Liver (tissue), 3 donors: ENCODE measurements around the gene PRSS27.

Experiments
- FOXA2 ChIP-seq: IDR thresholded peaks from 2 replicates; pipeline ENCODE4 v1.6.1; 2016; ENCODE audit warnings: antibody characterized with exemption
- GABPA ChIP-seq, 2 donors: IDR thresholded peaks in 1 of 2; conservative IDR thresholded peaks in 1 of 2; 2 replicates each; pipeline ENCODE4 v1.6.1; 2016; ENCODE audit warnings: antibody characterized with exemption in 2 of 2, mild to moderate bottlenecking in 1 of 2, moderate library complexity in 1 of 2
- HNF4G ChIP-seq: IDR thresholded peaks from 2 replicates; pipeline ENCODE4 v1.6.1; 2016; ENCODE audit warnings: antibody characterized with exemption
- JUND ChIP-seq, 2 donors: IDR thresholded peaks; 2 replicates each; pipeline ENCODE4 v1.6.1; 2016; ENCODE audit warnings: antibody characterized with exemption in 2 of 2
- NR2F2 ChIP-seq: IDR thresholded peaks from 2 replicates; pipeline ENCODE4 v1.6.1; 2016; ENCODE audit warnings: antibody characterized with exemption
- RAD21 ChIP-seq, 2 donors: IDR thresholded peaks; 2 replicates each; pipeline ENCODE4 v1.6.1; 2016; ENCODE audit warnings: antibody characterized with exemption in 2 of 2, mild to moderate bottlenecking in 2 of 2
- RXRA ChIP-seq, 2 donors: IDR thresholded peaks; 2 replicates each; pipeline ENCODE4 v1.6.1; 2017 to 2018; ENCODE audit warnings: antibody characterized with exemption in 2 of 2, mild to moderate bottlenecking in 1 of 2
- TAF1 ChIP-seq: conservative IDR thresholded peaks from 2 replicates; pipeline ENCODE4 v1.6.1; 2016; ENCODE audit warnings: antibody characterized with exemption, mild to moderate bottlenecking
- YY1 ChIP-seq: IDR thresholded peaks from 2 replicates; pipeline ENCODE4 v1.6.1; 2016; ENCODE audit warnings: antibody characterized with exemption, mild to moderate bottlenecking
- TF ChIP-seq, protein P1 (sequence below): fragments of 150-350 bp; IDR thresholded peaks from 2 replicates; pipeline ENCODE4 v1.5.1; 2017; ENCODE audit warnings: improper control_type of control experiment, low read depth, low read length; ENCODE audit not compliant: missing input control
- TF ChIP-seq, protein P2 (sequence below): IDR thresholded peaks from 2 replicates; pipeline ENCODE4 v1.6.1; 2016; ENCODE audit warnings: antibody characterized with exemption, mild to moderate bottlenecking
- TF ChIP-seq, protein P3 (sequence below): IDR thresholded peaks from 2 replicates; pipeline ENCODE4 v1.6.1; 2016; ENCODE audit warnings: antibody characterized with exemption
- TF ChIP-seq, protein P4 (sequence below): IDR thresholded peaks from 2 replicates; pipeline ENCODE4 v1.6.1; 2016; ENCODE audit warnings: antibody characterized with exemption
- donor health status: healthy.
- donor health status: healthy.

DNA sequence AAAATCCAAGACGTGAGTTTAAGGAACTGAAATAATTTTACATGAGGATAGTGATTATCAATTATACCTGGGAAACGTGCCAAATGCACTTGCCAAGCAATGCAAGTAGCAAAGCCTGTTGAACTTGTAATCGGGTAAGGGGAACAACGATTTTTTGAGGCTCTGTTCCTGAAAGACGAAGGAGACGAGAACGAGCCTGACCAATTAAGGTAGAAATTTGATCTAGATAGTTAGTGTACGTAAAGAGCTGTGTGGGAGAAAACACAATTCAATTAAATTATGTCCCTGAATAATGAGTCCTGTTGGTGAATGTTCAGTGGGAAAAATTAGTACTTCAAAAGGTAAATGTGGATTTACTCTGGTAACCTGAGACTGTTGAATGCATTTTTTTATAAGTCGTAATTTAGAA lies 55.4 kb downstream of the PRSS27 start:
- TF ChIP-seq GABPA (IDR thresholded peaks at IDR 0.05 in 1 of 2, conservative IDR thresholded peaks at IDR 0.05 in 1 of 2) (no peak), YY1 (no peak), FOXA2 (no peak), HNF4G (no peak), TAF1 (no peak), NR2F2 (no peak), RXRA (IDR thresholded peaks at IDR 0.05) (no peak), JUND (IDR thresholded peaks at IDR 0.05) (no peak), RAD21 (IDR thresholded peaks at IDR 0.05) (no peak)
- TF ChIP-seq, protein P1, sequence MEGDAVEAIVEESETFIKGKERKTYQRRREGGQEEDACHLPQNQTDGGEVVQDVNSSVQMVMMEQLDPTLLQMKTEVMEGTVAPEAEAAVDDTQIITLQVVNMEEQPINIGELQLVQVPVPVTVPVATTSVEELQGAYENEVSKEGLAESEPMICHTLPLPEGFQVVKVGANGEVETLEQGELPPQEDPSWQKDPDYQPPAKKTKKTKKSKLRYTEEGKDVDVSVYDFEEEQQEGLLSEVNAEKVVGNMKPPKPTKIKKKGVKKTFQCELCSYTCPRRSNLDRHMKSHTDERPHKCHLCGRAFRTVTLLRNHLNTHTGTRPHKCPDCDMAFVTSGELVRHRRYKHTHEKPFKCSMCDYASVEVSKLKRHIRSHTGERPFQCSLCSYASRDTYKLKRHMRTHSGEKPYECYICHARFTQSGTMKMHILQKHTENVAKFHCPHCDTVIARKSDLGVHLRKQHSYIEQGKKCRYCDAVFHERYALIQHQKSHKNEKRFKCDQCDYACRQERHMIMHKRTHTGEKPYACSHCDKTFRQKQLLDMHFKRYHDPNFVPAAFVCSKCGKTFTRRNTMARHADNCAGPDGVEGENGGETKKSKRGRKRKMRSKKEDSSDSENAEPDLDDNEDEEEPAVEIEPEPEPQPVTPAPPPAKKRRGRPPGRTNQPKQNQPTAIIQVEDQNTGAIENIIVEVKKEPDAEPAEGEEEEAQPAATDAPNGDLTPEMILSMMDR = no peak
- TF ChIP-seq, protein P2, sequence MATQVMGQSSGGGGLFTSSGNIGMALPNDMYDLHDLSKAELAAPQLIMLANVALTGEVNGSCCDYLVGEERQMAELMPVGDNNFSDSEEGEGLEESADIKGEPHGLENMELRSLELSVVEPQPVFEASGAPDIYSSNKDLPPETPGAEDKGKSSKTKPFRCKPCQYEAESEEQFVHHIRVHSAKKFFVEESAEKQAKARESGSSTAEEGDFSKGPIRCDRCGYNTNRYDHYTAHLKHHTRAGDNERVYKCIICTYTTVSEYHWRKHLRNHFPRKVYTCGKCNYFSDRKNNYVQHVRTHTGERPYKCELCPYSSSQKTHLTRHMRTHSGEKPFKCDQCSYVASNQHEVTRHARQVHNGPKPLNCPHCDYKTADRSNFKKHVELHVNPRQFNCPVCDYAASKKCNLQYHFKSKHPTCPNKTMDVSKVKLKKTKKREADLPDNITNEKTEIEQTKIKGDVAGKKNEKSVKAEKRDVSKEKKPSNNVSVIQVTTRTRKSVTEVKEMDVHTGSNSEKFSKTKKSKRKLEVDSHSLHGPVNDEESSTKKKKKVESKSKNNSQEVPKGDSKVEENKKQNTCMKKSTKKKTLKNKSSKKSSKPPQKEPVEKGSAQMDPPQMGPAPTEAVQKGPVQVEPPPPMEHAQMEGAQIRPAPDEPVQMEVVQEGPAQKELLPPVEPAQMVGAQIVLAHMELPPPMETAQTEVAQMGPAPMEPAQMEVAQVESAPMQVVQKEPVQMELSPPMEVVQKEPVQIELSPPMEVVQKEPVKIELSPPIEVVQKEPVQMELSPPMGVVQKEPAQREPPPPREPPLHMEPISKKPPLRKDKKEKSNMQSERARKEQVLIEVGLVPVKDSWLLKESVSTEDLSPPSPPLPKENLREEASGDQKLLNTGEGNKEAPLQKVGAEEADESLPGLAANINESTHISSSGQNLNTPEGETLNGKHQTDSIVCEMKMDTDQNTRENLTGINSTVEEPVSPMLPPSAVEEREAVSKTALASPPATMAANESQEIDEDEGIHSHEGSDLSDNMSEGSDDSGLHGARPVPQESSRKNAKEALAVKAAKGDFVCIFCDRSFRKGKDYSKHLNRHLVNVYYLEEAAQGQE = no peak
- TF ChIP-seq, protein P3, sequence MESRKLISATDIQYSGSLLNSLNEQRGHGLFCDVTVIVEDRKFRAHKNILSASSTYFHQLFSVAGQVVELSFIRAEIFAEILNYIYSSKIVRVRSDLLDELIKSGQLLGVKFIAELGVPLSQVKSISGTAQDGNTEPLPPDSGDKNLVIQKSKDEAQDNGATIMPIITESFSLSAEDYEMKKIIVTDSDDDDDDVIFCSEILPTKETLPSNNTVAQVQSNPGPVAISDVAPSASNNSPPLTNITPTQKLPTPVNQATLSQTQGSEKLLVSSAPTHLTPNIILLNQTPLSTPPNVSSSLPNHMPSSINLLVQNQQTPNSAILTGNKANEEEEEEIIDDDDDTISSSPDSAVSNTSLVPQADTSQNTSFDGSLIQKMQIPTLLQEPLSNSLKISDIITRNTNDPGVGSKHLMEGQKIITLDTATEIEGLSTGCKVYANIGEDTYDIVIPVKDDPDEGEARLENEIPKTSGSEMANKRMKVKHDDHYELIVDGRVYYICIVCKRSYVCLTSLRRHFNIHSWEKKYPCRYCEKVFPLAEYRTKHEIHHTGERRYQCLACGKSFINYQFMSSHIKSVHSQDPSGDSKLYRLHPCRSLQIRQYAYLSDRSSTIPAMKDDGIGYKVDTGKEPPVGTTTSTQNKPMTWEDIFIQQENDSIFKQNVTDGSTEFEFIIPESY = no peak
- TF ChIP-seq, protein P4, sequence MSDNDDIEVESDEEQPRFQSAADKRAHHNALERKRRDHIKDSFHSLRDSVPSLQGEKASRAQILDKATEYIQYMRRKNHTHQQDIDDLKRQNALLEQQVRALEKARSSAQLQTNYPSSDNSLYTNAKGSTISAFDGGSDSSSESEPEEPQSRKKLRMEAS = no peak
